HCT116 (cell line): ENCODE results near the gene RPAP3.

Experiments used
- CBX3 ChIP-seq: IDR thresholded peaks from 2 replicates; pipeline ENCODE4 v1.6.1; 2012; ENCODE audit warnings: low read depth
- CEBPB ChIP-seq: IDR thresholded peaks from 2 replicates; pipeline ENCODE4 v1.6.1; 2012; ENCODE audit warnings: low read depth
- ELF1 ChIP-seq: IDR thresholded peaks from 2 replicates; pipeline ENCODE4 v1.6.1; 2012; ENCODE audit warnings: low read depth, borderline replicate concordance
- EZH2 ChIP-seq: fragments of 200-600 bp; sonication (generic); IDR thresholded peaks from 2 replicates; pipeline ENCODE4 v1.6.1; 2017; ENCODE audit warnings: antibody characterized with exemption, mixed run types
- EZH2phosphoT487 ChIP-seq: fragments of 200-600 bp; IDR thresholded peaks from 2 replicates; pipeline ENCODE4 v1.6.1; 2018; ENCODE audit warnings: antibody characterized with exemption, borderline replicate concordance
- FOSL1 ChIP-seq: IDR thresholded peaks from 2 replicates; pipeline ENCODE4 v1.6.1; 2012; ENCODE audit warnings: low read depth
- JUND ChIP-seq: IDR thresholded peaks from 2 replicates; pipeline ENCODE4 v1.6.1; 2012
- POLR2A ChIP-seq: IDR thresholded peaks from 2 replicates; pipeline ENCODE4 v1.7.0; 2011; ENCODE audit warnings: borderline replicate concordance; ENCODE audit not compliant: insufficient read depth, insufficient read length; ENCODE audit errors: extremely low read depth
- POLR2AphosphoS5 ChIP-seq: IDR thresholded peaks from 2 replicates; pipeline ENCODE4 v1.6.1; 2011; ENCODE audit warnings: mild to moderate bottlenecking, low read depth, low read length, moderate library complexity
- SIN3A ChIP-seq: IDR thresholded peaks from 2 replicates; pipeline ENCODE4 v1.6.1; 2012; ENCODE audit warnings: low read depth
- TF ChIP-seq, protein P1 (sequence below): IDR thresholded peaks from 2 replicates; pipeline ENCODE4 v1.6.1; 2012
- TF ChIP-seq, protein P2 (sequence below), 3 experiments: fragments of 200-600 bp in 1 of 3; sonication (generic) in 1 of 3; IDR thresholded peaks in 2 of 3; conservative IDR thresholded peaks in 1 of 3; 2 replicates each; pipeline ENCODE4 v1.5.1; 2012 to 2017; ENCODE audit warnings: low read depth in 2 of 3, low read length in 2 of 3, antibody characterized with exemption in 1 of 3, borderline replicate concordance in 1 of 3, control low read depth in 1 of 3, mild to moderate bottlenecking in 1 of 3, mixed read lengths in 1 of 3, mixed run types in 1 of 3, moderate library complexity in 1 of 3; ENCODE audit not compliant: insufficient read depth in 1 of 3
- TF ChIP-seq, protein P3 (sequence below): IDR thresholded peaks from 2 replicates; pipeline ENCODE4 v1.6.1; 2011; ENCODE audit warnings: mild to moderate bottlenecking, low read length, moderate library complexity; ENCODE audit not compliant: insufficient replicate concordance; ENCODE audit errors: extremely low read depth
- TF ChIP-seq, protein P4 (sequence below): IDR thresholded peaks from 2 replicates; pipeline ENCODE4 v1.6.1; 2012; ENCODE audit warnings: low read depth

DNA sequence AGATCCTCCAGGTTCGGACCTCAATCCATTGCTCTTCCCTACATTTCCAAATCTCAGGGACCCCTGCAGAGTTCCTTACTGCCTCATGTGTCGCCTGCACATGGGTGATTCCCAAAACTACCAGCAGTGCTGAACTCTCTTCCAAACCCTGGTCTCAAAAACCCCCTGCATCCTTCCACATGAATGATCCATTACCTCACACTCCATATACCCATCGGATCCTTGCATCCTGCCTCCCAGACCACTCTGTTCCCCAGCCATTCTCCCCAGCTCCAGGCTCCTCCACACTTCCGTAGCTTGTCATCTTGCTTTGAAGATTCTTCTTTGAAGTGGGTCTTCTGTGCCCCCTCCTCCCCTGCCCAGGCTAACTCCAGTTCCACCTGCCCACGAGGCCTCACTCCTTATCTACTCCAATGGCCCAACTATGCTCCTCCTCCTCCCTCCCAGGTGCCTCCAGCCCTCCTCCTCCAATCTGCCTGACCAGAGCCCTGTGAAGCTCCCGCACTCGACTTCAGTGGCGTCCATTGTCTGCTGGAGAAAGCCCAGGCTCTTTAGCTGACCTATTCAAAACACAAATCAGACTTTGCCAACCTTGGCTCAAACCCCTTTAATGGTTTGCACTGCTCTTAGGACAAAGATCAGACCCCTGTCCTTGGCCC is 39.1 kb upstream of the RPAP3 start:
- TF ChIP-seq, protein P1, sequence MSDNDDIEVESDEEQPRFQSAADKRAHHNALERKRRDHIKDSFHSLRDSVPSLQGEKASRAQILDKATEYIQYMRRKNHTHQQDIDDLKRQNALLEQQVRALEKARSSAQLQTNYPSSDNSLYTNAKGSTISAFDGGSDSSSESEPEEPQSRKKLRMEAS: no peak
- TF ChIP-seq POLR2A: no peak
- no peak for TF ChIP-seq EZH2phosphoT487
- no peak for TF ChIP-seq CBX3
- TF ChIP-seq, protein P2, sequence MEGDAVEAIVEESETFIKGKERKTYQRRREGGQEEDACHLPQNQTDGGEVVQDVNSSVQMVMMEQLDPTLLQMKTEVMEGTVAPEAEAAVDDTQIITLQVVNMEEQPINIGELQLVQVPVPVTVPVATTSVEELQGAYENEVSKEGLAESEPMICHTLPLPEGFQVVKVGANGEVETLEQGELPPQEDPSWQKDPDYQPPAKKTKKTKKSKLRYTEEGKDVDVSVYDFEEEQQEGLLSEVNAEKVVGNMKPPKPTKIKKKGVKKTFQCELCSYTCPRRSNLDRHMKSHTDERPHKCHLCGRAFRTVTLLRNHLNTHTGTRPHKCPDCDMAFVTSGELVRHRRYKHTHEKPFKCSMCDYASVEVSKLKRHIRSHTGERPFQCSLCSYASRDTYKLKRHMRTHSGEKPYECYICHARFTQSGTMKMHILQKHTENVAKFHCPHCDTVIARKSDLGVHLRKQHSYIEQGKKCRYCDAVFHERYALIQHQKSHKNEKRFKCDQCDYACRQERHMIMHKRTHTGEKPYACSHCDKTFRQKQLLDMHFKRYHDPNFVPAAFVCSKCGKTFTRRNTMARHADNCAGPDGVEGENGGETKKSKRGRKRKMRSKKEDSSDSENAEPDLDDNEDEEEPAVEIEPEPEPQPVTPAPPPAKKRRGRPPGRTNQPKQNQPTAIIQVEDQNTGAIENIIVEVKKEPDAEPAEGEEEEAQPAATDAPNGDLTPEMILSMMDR (IDR thresholded peaks at IDR 0.05 in 2 of 3, conservative IDR thresholded peaks at IDR 0.05 in 1 of 3; ENCODE audit: borderline replicate concordance in 1 of 3, insufficient read depth in 1 of 3, low read depth in 2 of 3, low read length in 2 of 3): no peak
- TF ChIP-seq SIN3A: no peak
- no peak for TF ChIP-seq ELF1
- TF ChIP-seq, protein P3, sequence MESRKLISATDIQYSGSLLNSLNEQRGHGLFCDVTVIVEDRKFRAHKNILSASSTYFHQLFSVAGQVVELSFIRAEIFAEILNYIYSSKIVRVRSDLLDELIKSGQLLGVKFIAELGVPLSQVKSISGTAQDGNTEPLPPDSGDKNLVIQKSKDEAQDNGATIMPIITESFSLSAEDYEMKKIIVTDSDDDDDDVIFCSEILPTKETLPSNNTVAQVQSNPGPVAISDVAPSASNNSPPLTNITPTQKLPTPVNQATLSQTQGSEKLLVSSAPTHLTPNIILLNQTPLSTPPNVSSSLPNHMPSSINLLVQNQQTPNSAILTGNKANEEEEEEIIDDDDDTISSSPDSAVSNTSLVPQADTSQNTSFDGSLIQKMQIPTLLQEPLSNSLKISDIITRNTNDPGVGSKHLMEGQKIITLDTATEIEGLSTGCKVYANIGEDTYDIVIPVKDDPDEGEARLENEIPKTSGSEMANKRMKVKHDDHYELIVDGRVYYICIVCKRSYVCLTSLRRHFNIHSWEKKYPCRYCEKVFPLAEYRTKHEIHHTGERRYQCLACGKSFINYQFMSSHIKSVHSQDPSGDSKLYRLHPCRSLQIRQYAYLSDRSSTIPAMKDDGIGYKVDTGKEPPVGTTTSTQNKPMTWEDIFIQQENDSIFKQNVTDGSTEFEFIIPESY: no peak
- TF ChIP-seq JUND: no peak
- TF ChIP-seq, protein P4, sequence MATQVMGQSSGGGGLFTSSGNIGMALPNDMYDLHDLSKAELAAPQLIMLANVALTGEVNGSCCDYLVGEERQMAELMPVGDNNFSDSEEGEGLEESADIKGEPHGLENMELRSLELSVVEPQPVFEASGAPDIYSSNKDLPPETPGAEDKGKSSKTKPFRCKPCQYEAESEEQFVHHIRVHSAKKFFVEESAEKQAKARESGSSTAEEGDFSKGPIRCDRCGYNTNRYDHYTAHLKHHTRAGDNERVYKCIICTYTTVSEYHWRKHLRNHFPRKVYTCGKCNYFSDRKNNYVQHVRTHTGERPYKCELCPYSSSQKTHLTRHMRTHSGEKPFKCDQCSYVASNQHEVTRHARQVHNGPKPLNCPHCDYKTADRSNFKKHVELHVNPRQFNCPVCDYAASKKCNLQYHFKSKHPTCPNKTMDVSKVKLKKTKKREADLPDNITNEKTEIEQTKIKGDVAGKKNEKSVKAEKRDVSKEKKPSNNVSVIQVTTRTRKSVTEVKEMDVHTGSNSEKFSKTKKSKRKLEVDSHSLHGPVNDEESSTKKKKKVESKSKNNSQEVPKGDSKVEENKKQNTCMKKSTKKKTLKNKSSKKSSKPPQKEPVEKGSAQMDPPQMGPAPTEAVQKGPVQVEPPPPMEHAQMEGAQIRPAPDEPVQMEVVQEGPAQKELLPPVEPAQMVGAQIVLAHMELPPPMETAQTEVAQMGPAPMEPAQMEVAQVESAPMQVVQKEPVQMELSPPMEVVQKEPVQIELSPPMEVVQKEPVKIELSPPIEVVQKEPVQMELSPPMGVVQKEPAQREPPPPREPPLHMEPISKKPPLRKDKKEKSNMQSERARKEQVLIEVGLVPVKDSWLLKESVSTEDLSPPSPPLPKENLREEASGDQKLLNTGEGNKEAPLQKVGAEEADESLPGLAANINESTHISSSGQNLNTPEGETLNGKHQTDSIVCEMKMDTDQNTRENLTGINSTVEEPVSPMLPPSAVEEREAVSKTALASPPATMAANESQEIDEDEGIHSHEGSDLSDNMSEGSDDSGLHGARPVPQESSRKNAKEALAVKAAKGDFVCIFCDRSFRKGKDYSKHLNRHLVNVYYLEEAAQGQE: no peak
- no peak for TF ChIP-seq POLR2AphosphoS5
- TF ChIP-seq CEBPB: no peak
- no peak for TF ChIP-seq FOSL1
- no peak for TF ChIP-seq EZH2
